Esophagus squamous epithelium (tissue), 5 donors: ENCODE data around the gene PPOX. TPM values are rescaled to one million over a fixed set of nuclear protein-coding genes. Genes with fewer than 3 reads are reported as not detected.

Source experiments
- DNase-seq: peaks from one replicate; lab custom pipeline; 2025; lab: John Stamatoyannopoulos, UW
- H3K27ac ChIP-seq, 4 donors: fragments of 200-600 bp; sonication (generic); one replicate each; pipeline ENCODE4 v1.5.1; 2016 to 2019; ENCODE audit warnings: mild to moderate bottlenecking in 1 of 4
- H3K27me3 ChIP-seq, 4 donors: fragments of 200-600 bp; sonication (generic); 1 replicate in 3 of 4; 2 replicates in 1 of 4; pipeline versions ENCODE4 v1.5.1 to v1.6.0; 2017 to 2021; ENCODE audit warnings: antibody characterized with exemption in 1 of 4
- H3K36me3 ChIP-seq, 3 donors: fragments of 200-600 bp; sonication (generic); one replicate each; pipeline ENCODE4 v1.5.1; 2016 to 2019
- H3K4me1 ChIP-seq, 3 donors: fragments of 200-600 bp; sonication (generic); one replicate each; pipeline ENCODE4 v1.5.1; 2017 to 2019
- H3K4me3 ChIP-seq, 4 donors: fragments of 200-600 bp; sonication (generic); 1 replicate in 3 of 4; 2 replicates in 1 of 4; pipeline ENCODE4 v1.5.1; 2016 to 2019; ENCODE audit warnings: mild to moderate bottlenecking in 2 of 4, moderate library complexity in 1 of 4
- H3K9me3 ChIP-seq, 3 donors: fragments of 200-600 bp; sonication (generic); one replicate each; pipeline ENCODE4 v1.5.1; 2016 to 2019
- POLR2A ChIP-seq, 4 donors: fragments of 450-650 bp; IDR thresholded peaks; one replicate each; pipeline ENCODE4 v1.6.1; 2017; ENCODE audit warnings: antibody characterized with exemption in 4 of 4, mild to moderate bottlenecking in 4 of 4, moderate library complexity in 3 of 4
- WGBS, 2 donors: methylation state at CpG; one replicate each; pipeline ENCODE4 v1.1.5; 2018; 5-methylcytosine and 5-hydroxymethylcytosine counted together
- intact Hi-C: fragments of 100-400 bp; cut with DNase I; formaldehyde crosslinking; loops from one replicate; pipeline ENCODE4 v1.15.0; 2022
- total RNA-seq, 4 donors: library from RNA; depleted of rRNA; stranded (reverse); fragments of >200 nt; gene quantifications; one replicate each; pipeline ENCODE4 v1.1.0, GENCODE V29; 2016
- TF ChIP-seq, protein P1 (sequence below), 6 experiments: fragments of 450-650 bp in 4 of 6; fragments of 200-600 bp in 2 of 6; sonication (generic) in 2 of 6; IDR thresholded peaks; one replicate each; pipeline ENCODE4 v1.5.1; 2016 to 2019; ENCODE audit warnings: antibody characterized with exemption in 6 of 6, mild to moderate bottlenecking in 4 of 6, moderate library complexity in 4 of 6
- donor health status: DM: yes; HTN: yes; CAD: no.

Gene PPOX
- total RNA-seq, 4 donors from 2014 or later = 5.8 to 28.8 (median 11.7) TPM

DNA sequence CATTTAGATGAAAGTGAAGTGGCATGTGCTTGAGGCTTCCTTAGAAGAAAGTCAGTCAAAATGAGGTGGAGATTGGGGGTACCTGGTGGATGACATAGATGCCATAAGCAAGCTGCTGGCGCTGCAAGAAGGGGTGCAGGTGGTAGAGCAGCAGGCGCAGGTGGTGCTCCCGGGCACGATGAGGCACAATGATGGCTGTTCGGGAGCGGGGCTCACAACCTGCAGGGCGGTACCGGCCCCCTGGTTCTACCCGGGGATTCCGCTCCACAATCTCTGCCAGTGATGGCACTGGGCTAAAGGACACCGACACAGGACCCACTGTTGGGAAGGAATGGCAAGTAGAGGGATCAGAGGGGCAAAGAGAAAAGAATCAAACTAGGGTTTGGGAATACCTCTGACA lies 8.7 kb downstream of the PPOX start:
- no peak for DNase-seq
- Histone ChIP-seq H3K36me3 (peaks cover 14 to 60% (median 31%) of the 10 kb centered on the region in 3 donors), H3K4me1 (peaks cover 12 to 81% (median 28%) of the 10 kb centered on the region in 3 donors)

DNA sequence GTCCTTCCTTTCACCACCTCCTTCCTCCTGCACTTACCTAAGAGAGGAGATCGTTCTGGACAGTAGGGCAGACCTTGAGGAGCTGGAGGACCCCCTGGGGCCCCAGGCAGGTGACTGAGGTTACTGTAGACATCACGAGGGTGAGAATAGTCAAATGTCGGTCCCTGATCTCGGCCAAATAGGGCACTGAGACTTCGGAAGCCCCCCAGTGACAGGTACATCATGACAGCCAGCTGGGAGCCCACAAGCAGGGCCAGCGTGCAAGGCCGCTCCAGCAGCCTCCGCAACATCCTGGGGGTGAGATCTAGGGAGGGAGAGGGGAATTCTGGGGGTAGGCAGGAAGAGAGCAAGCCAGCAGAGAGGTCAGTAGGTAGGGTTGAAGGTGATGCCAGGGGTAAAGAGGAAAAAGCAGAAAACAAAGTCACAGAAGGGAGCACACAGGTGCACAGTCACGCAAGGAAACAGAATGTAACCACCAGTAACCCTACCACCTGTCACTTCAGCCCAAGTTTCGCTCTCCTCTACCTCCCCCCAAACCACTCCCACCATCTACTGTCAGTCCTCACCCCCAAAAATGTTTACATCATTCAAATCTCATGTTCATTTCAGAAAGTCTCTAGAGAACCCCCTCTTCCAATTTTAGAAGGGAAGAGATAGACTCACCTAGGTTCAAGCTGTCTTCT lies 9.7 kb downstream of the PPOX start:
- Histone ChIP-seq H3K36me3 (peaks cover 12 to 50% (median 23%) of the 10 kb centered on the region in 3 donors), H3K27me3 (no peaks in the 10 kb centered on the region), H3K4me3 (peak overlapping the region in 3 of 4 donors; percentile 77 to 94 (median 84)), H3K27ac (peak overlapping the region in 3 of 4 donors; percentile 93 to 95 (median 94)), H3K4me1 (peaks cover 12 to 89% (median 35%) of the 10 kb centered on the region in 3 donors), H3K9me3 (no peaks in the 10 kb centered on the region)
- no peak for DNase-seq
- intact Hi-C loops = no loop called here
- 84 to 85% methylated on average over 9 to 10 of the region's 10 CpGs for WGBS, 2 donors
- TF ChIP-seq, protein P1, sequence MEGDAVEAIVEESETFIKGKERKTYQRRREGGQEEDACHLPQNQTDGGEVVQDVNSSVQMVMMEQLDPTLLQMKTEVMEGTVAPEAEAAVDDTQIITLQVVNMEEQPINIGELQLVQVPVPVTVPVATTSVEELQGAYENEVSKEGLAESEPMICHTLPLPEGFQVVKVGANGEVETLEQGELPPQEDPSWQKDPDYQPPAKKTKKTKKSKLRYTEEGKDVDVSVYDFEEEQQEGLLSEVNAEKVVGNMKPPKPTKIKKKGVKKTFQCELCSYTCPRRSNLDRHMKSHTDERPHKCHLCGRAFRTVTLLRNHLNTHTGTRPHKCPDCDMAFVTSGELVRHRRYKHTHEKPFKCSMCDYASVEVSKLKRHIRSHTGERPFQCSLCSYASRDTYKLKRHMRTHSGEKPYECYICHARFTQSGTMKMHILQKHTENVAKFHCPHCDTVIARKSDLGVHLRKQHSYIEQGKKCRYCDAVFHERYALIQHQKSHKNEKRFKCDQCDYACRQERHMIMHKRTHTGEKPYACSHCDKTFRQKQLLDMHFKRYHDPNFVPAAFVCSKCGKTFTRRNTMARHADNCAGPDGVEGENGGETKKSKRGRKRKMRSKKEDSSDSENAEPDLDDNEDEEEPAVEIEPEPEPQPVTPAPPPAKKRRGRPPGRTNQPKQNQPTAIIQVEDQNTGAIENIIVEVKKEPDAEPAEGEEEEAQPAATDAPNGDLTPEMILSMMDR (IDR thresholded peaks at IDR 0.05) = no peak
- no peak for TF ChIP-seq POLR2A (IDR thresholded peaks at IDR 0.05)

More for the DNA sequence above, 8.7 kb downstream of the PPOX start:
- no peak for TF ChIP-seq POLR2A (IDR thresholded peaks at IDR 0.05)
- TF ChIP-seq, protein P1 (IDR thresholded peaks at IDR 0.05) = no peak
- no peaks in the 10 kb centered on the region for H3K27me3 ChIP-seq
- WGBS, 2 donors = 94 to 95% methylated on average over 10 to 11 of the region's 11 CpGs
- H3K4me3 ChIP-seq = no peak overlapping the region
- no peak overlapping the region for H3K27ac ChIP-seq
- no peaks in the 10 kb centered on the region for H3K9me3 ChIP-seq
- intact Hi-C loops = no loop called here

DNA sequence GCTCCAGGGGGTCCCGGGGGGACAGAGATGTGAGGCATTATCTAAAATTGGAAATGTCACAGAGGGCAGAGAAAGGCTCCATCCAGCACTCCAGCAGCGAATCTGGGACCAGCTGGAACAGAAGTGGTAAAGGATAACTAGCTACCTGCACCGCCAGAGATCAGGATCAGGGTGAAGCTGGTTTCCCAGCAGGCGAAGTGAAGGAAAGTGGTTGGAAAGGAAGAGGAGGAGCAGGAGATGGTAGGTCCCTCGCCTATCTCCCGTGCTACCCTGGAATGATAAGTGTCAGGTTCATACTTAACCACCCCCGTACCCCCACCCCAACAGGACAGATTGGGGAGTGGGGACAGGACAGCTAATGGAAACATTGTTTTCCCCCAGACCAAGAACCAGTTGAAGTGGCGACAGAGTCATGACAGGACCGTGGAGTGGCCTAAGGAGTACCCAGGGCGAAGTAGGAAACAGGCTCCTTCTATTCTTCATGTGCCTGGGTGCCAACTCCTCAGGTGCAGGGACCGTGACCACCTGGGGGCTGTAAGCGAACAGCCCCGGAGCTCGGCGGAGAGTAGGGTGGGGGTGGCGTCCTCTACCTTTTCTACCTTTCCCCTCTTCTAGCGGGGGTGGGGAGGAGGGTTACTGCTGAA lies 10.4 kb downstream of the PPOX start:
- Histone ChIP-seq H3K27ac (peak overlapping the region; percentile 84 to 95 (median 94)), H3K36me3 (peaks cover 5 to 44% (median 16%) of the 10 kb centered on the region in 3 donors), H3K9me3 (no peaks in the 10 kb centered on the region), H3K27me3 (no peaks in the 10 kb centered on the region), H3K4me1 (peaks cover 12 to 89% (median 35%) of the 10 kb centered on the region in 3 donors), H3K4me3 (peak overlapping the region; percentile 47 to 94 (median 80))
- intact Hi-C loops = no loop called here
- TF ChIP-seq, protein P1 (IDR thresholded peaks at IDR 0.05) = no peak
- 9 to 10% methylated on average over 7 to 11 of the region's 17 CpGs for WGBS, 2 donors
- no peak for DNase-seq

DNA sequence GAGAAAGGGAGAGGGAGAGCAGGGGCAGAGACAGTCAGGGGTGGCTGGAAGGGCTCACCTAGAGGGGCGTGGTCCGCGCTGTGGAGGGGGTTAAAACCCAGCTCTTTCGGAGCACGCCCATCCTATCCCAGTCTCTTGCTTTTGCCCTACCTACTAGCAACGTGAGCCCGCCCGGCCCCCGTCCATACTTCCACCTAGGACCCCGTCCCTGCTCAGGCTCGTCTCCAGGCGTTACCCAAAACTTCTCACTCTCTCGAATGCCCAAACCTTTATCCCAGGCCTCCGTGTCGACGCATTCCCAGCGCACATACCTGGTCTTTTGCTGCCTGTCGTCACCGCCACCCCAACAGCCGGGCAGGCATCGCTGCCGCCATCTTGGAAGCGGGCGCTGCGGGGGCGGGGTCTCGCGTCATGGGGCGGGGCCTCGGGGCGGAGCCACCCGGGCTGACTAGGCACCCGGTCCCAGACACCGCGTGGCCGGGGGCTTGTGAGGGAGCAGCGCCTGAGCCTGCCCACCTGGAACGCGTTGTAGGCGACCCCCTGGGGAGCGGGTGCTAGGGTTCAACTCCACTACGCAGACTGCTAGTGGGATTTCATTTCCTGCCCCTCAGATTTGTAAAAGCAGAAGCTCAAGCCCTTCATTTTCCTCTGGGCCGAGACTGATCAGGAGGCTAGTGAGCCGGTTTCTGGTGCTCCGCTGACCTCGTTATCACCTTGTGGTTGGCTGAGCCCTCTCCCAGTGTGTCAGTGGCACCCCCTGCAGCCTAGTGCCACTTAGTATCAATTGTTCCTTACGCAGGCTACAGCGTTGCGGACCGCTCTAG lies 11.1 kb downstream of the PPOX start, which contains the start of gene B4GALT3:
B4GALT3 (minus strand) TSS at position 396 of the 824 bp plus-strand sequence. CDS start 1,447 bp downstream, outside the sequence.
- 7 to 12% methylated on average over 20 to 28 of the region's 50 CpGs for WGBS, 2 donors
- peaks cover 0 to 36% (median 14%) of the 10 kb centered on the region in 3 donors for H3K36me3 ChIP-seq
- H3K4me3 ChIP-seq = peak within 1 kb of the TSS; percentile 47 to 94 (median 80)
- H3K4me1 ChIP-seq = peaks cover 12 to 89% (median 41%) of the 10 kb centered on the region in 3 donors
- intact Hi-C loops = no loop called here
- no peaks in the 10 kb centered on the region for H3K27me3 ChIP-seq
- DNase-seq = peak; percentile 50
- H3K9me3 ChIP-seq = no peaks in the 10 kb centered on the region
- TF ChIP-seq POLR2A (IDR thresholded peaks at IDR 0.05) = peak in 2 of 4 donors; percentile 71 to 80
- TF ChIP-seq, protein P1 (IDR thresholded peaks at IDR 0.05) = peak in 1 of 6 experiments; percentile 18
- peak within 1 kb of the TSS; percentile 84 to 95 (median 94) for H3K27ac ChIP-seq
